Lower leg skin (tissue), 4 donors: ENCODE data around the gene STXBP6. TPM values are rescaled to one million over a fixed set of nuclear protein-coding genes. Genes with fewer than 3 reads are reported as not detected.

ENCODE experiments used
- DNase-seq, 2 donors: peaks; one replicate each; pipeline ENCODE4 v3.0.0-alpha.2; 2019; ENCODE audit warnings: low spot score in 2 of 2
- H3K4me3 ChIP-seq: fragments of 200-600 bp; sonication (generic); 2 replicates; pipeline ENCODE4 v1.5.1; 2017; ENCODE audit warnings: mild to moderate bottlenecking, low read depth; ENCODE audit not compliant: poor library complexity, severe bottlenecking
- CTCF ChIP-seq, 3 donors: fragments of 450-650 bp; IDR thresholded peaks; one replicate each; pipeline ENCODE4 v1.5.1; 2016; ENCODE audit warnings: antibody characterized with exemption in 3 of 3, mild to moderate bottlenecking in 3 of 3, moderate library complexity in 2 of 3
- POLR2A ChIP-seq, 2 donors: fragments of 450-650 bp; IDR thresholded peaks; one replicate each; pipeline ENCODE4 v1.6.1; 2016 to 2017; ENCODE audit warnings: antibody characterized with exemption in 2 of 2, mild to moderate bottlenecking in 1 of 2, moderate library complexity in 1 of 2
- WGBS, 2 donors: methylation state at CpG; one replicate each; pipeline ENCODE4 v1.1.5; 2018; 5-methylcytosine and 5-hydroxymethylcytosine counted together
- intact Hi-C: fragments of 100-400 bp; cut with DNase I; formaldehyde crosslinking; loops from one replicate; pipeline ENCODE4 v1.15.0; 2023; ENCODE audit warnings: low total_unique reads
- total RNA-seq, 4 donors: library from RNA; depleted of rRNA; stranded (reverse); fragments of >200 nt; gene quantifications; one replicate each; pipeline ENCODE4 v1.1.0, GENCODE V29; 2016

The STXBP6 gene
- total RNA-seq, 4 donors from 2014 or later: 24.6 to 49.3 (median 36.9) TPM

GRCh38 chr14:24887623-24888304 lies 162.2 kb downstream of the STXBP6 start:
- no peak for DNase-seq
- WGBS, 2 donors: 78 to 81% methylated on average over 3 of the region's 3 CpGs
- no peak for TF ChIP-seq POLR2A (IDR thresholded peaks at IDR 0.05)
- no peak for TF ChIP-seq CTCF (IDR thresholded peaks at IDR 0.05)
- intact Hi-C loops: no loop called here
- H3K4me3 ChIP-seq: no peak overlapping the region

GRCh38 chr14:24885410-24885913 lies 164.5 kb downstream of the STXBP6 start:
- no peak for DNase-seq
- WGBS, 2 donors: 76 to 86% methylated on average over 3 of the region's 3 CpGs
- intact Hi-C loops: no loop called here
- no peak overlapping the region for H3K4me3 ChIP-seq
- no peak for TF ChIP-seq CTCF (IDR thresholded peaks at IDR 0.05)
- no peak for TF ChIP-seq POLR2A (IDR thresholded peaks at IDR 0.05)

GRCh38 chr14:24883576-24883975 lies 166.4 kb downstream of the STXBP6 start:
- WGBS, 2 donors: 78 to 81% methylated on average over 2 of the region's 2 CpGs
- no peak for DNase-seq
- intact Hi-C loops: no loop called here
- TF ChIP-seq POLR2A (IDR thresholded peaks at IDR 0.05): no peak
- no peak for TF ChIP-seq CTCF (IDR thresholded peaks at IDR 0.05)
- no peak overlapping the region for H3K4me3 ChIP-seq

GRCh38 chr14:24881116-24881893 lies 168.6 kb downstream of the STXBP6 start:
- intact Hi-C loops: no loop called here
- TF ChIP-seq POLR2A (IDR thresholded peaks at IDR 0.05): no peak
- no peak for TF ChIP-seq CTCF (IDR thresholded peaks at IDR 0.05)
- WGBS, 2 donors: 92 to 94% methylated on average over 2 of the region's 2 CpGs
- no peak overlapping the region for H3K4me3 ChIP-seq
- no peak for DNase-seq

- DNase-seq: no peak
- WGBS, 2 donors: 75 to 76% methylated on average over 4 of the region's 4 CpGs
- H3K4me3 ChIP-seq: no peak overlapping the region
- TF ChIP-seq POLR2A (IDR thresholded peaks at IDR 0.05) (no peak), CTCF (IDR thresholded peaks at IDR 0.05) (no peak)
- intact Hi-C loops: no loop called here
These were observed 169.3 kb downstream of the STXBP6 start for GRCh38 chr14:24880689-24881088.
